GM19467 (cell line): Measurements from ENCODE around the gene CCT8L2.
"Not testable (repeated sequence)": the region's sequence is repeated elsewhere in the genome, so short reads cannot be mapped to it uniquely, and the experiment has no call there.

ENCODE experiments used
- ATAC-seq: cut with Tn5 transposase; IDR thresholded peaks from one replicate; pipeline ENCODE4 v1.9.1; 2021; ENCODE audit warnings: mild to moderate bottlenecking, moderate library complexity; ENCODE audit not compliant: unreplicated experiment

The CCT8L2 gene

DNA sequence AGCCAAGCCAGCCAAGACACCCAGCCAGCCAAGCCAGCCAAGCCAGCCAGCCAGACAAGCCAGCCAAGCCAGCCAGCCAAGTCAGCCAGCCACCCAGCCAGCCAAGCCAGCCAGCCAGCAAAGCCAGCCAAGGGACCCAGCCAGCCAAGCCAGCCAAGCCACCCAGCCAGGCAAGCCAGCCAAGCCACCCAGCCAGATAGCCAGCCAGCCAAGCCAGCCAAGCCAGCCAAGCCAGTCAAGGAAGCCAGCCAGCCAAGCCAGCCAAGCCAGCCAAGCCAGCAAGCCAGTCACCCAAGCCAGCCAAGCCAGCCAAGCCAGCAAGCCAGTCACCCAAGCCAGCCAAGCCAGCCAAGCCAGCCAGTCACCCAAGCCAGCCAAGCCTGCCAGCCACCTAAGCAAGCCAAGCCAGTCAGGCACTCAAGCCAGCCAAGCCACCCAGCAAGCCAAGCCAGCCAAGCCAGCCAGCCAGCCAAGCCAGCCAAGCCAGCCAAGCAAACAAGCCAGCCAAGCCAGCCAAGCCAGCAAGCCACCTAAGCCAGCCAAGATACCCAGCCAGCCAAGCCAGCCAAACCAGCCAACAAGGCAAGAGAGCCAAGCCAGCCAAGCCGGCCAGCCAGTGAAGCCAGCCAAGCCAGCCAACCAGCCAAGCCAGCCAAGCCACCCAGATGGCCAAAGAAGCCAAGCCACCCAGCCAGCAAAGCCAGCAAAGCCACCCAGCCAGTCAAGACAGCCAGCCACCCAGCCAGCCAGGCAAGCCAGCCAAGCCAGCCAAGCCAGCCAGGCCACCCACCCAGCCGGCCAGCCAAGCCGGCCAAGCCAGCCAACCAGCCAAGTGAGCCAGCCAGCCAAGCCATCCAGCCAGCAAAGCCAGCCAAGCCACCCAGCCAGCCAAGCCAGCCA lies 33.3 kb downstream of the CCT8L2 start:
- no peak for ATAC-seq

DNA sequence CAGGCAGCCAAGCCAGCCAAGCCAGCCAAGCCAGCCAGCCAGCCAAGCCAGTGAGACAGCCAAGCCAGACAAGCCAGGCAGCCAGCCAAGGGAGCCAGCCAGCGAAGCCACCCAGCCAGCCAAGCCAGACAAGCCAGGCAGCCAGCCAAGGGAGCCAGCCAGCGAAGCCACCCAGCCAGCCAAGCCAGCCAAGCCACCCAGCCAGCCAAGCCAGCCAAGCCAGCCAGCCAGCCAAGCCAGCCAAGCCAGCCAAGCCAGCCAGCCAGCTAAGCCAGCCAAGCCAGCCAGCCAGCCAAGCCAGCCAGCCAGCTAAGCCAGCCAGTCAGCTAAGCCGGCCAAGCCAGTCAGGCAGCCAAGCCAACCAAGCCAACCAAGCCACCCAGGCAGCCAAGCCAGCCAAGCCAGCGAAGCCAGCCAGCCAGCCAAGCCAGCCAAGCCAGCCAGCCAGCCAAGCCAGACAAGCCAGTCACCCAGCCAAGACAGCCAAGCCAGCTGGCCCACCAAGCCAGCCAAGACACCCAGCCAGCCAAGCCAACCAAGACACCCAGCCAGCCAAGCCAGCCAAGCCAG lies 34.1 kb downstream of the CCT8L2 start:
- ATAC-seq, result not testable (repeated sequence)

DNA sequence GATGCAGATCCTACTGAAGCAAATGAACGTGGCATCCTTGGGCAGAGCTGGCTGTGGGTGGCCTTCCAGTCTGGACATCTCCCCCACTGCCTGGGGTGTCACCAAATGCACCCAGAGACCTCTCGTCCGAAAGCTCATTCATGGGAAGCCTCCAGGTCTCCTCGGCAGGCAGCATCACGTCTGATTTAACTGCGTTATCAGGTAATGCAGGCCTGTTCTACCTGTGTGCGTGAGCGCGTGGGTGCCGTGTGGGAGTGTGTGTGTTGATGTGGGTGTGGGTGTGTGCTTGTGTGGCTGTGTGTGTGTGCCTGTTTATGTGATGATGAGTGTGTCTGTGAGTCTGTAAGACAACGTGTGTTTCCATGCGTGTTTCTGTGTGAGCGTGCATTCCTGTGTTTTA lies 35.1 kb downstream of the CCT8L2 start:
- not testable (repeated sequence) for ATAC-seq

DNA sequence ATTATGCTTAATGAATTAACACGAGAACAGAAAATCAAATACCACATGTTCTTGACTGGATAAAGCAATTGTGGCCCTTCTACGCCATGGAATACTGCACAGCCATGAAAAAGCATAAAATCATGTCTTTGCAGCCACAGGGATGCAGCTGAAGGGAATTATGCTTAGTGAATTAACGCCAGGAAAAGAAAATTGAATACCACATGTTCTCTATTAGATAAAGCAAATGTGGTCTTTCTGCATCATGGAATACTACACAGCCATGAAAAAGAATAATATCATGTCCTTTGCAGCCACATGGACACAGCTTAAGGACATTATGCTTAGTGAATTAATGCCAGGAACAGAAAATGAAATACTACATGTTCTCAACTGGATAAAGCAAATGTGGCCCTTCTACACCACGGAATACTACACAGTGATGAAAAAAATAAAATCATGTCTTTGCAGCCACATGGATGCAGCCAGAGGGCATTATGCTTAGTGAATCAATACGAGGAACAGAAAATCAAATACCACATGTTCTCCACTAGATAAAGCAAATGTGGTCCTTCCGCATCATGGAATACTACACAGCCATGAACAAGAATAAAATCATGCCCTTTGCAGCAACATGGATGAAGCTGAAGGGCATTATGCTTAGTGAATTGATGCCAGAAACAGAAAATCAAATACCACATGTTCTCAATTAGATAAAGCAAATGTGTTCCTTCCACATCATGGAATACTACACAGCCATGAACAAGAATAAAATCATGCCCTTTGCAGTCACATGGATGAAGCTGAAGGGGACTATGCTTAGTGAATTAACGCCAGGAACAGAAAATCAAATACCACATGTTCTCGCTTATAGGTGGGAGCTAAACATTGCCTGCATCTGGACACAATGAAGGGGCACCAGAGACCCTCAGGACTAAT lies 37.3 kb downstream of the CCT8L2 start:
- not testable (repeated sequence) for ATAC-seq

DNA sequence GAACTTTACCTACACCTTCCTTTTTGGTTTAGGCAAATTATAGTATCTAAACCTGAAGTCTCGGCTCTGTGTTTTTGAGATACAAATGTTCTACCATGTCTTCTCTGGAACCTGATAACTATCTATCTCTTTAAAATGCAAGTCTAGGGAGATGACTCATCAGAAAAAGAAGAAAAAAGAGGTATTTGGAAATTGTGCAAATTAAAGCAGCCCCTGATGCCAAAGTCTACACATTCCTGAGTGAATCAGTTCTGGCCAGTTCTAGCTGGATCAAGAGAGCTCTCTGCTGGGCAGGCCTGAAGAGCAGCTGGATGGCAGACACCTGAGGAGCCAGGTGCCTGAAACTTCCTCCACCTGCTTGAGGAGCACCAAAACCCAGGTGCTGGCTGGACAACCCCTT lies 49.3 kb downstream of the CCT8L2 start:
- not testable (repeated sequence) for ATAC-seq
